H1 (cell line): ENCODE data around the gene SLC9A4. TPM values are rescaled to one million over a fixed set of nuclear protein-coding genes. Genes with fewer than 3 reads are reported as not detected.

Experiments
- CTCF ChIA-PET: fragments of 300-600 bp; sonication (Branson Sonifier 250); formaldehyde crosslinking; loops from one replicate; lab custom pipeline; 2021; ENCODE audit not compliant: partially characterized antibody; lab: Charles Lee
- POLR2A ChIA-PET: fragments of 300-600 bp; sonication (Branson Sonifier 250); formaldehyde crosslinking; loops from one replicate; lab custom pipeline; 2021; ENCODE audit warnings: inconsistent platforms; ENCODE audit not compliant: partially characterized antibody; lab: Charles Lee
- DNase-seq, 2 experiments: peaks; one replicate each; pipeline versions ENCODE4 v3.0.0 to v3.0.0-alpha.2; 2010 to 2022; ENCODE audit warnings: low spot score in 2 of 2, low read depth in 1 of 2, mixed read lengths in 1 of 2
- FAIRE-seq: peaks from 2 replicates; lab custom pipeline; 2011; peaks lifted over from hg19 to GRCh38; lab: Jason Lieb, UNC
- H2AFZ ChIP-seq: 2 replicates; pipeline ENCODE4 v1.8.1; 2012; ENCODE audit warnings: low read length, inconsistent platforms
- H2AK5ac ChIP-seq: 2 replicates; pipeline ENCODE4 v1.6.1; 2013; ENCODE audit warnings: low read depth, low read length
- H2BK120ac ChIP-seq: replicated peaks from 2 replicates; pipeline ENCODE3; 2013; ENCODE audit warnings: low read depth, low read length, inconsistent platforms
- H2BK12ac ChIP-seq: 2 replicates; pipeline ENCODE4 v1.6.1; 2013; ENCODE audit warnings: low read depth, low read length
- H2BK15ac ChIP-seq: 2 replicates; pipeline ENCODE4 v1.6.1; 2013; ENCODE audit warnings: low read length
- H2BK20ac ChIP-seq: 2 replicates; pipeline ENCODE4 v1.6.1; 2013; ENCODE audit warnings: low read length
- H2BK5ac ChIP-seq: 2 replicates; pipeline ENCODE4 v1.6.1; 2013; ENCODE audit warnings: low read depth, low read length
- H3K14ac ChIP-seq: 2 replicates; pipeline ENCODE4 v1.6.1; 2013; ENCODE audit warnings: inconsistent platforms; ENCODE audit not compliant: insufficient read length
- H3K18ac ChIP-seq: 2 replicates; pipeline ENCODE4 v1.6.1; 2013; ENCODE audit warnings: low read length; ENCODE audit errors: extremely low read depth
- H3K23ac ChIP-seq: 2 replicates; pipeline ENCODE4 v1.6.1; 2013; ENCODE audit warnings: inconsistent platforms; ENCODE audit not compliant: insufficient read length
- H3K23me2 ChIP-seq: 2 replicates; pipeline ENCODE4 v1.6.1; 2013; ENCODE audit warnings: low read depth, low read length
- H3K27ac ChIP-seq: 2 replicates; pipeline ENCODE4 v1.6.1; 2011; ENCODE audit warnings: low read depth, low read length, inconsistent platforms
- H3K27me3 ChIP-seq, 4 experiments: replicated peaks in 1 of 4; 1 replicate in 1 of 4; 2 replicates in 3 of 4; pipeline versions ENCODE4 v1.6.1 to v1.8.1; 2011 to 2013; ENCODE audit warnings: low read length in 3 of 4, mild to moderate bottlenecking in 3 of 4, inconsistent platforms in 2 of 4, mixed read lengths in 2 of 4, moderate library complexity in 1 of 4; ENCODE audit not compliant: control insufficient read depth in 3 of 4, insufficient read depth in 3 of 4; ENCODE audit errors: extremely low read depth in 1 of 4
- H3K36me3 ChIP-seq, 4 experiments: 2 replicates each; pipeline versions ENCODE4 v1.6.1 to v1.8.1; 2011 to 2013; ENCODE audit warnings: mild to moderate bottlenecking in 4 of 4, low read length in 3 of 4, moderate library complexity in 2 of 4, control low read depth in 1 of 4, inconsistent platforms in 1 of 4; ENCODE audit not compliant: insufficient read depth in 4 of 4, control insufficient read depth in 2 of 4
- H3K4ac ChIP-seq: replicated peaks from 2 replicates; pipeline ENCODE3; 2013; ENCODE audit warnings: low read length, low read depth, mixed read lengths, inconsistent platforms; ENCODE audit not compliant: insufficient read length
- H3K4me1 ChIP-seq, 4 experiments: replicated peaks in 1 of 4; 1 replicate in 1 of 4; 2 replicates in 3 of 4; pipeline versions ENCODE4 v1.6.1 to v1.8.1; 2011 to 2013; ENCODE audit warnings: low read length in 3 of 4, inconsistent platforms in 2 of 4, mixed read lengths in 1 of 4; ENCODE audit not compliant: insufficient read depth in 4 of 4, control insufficient read depth in 3 of 4
- H3K4me2 ChIP-seq, 2 experiments: 2 replicates each; pipeline versions ENCODE4 v1.6.1 to v1.8.1; 2011 to 2013; ENCODE audit warnings: low read depth in 2 of 2, low read length in 2 of 2, control low read depth in 1 of 2, inconsistent platforms in 1 of 2, mild to moderate bottlenecking in 1 of 2; ENCODE audit not compliant: insufficient read depth in 1 of 2
- H3K4me3 ChIP-seq, 4 experiments: fragments of 200-600, 300-600 bp in 1 of 4; sonication (generic), shearing (Covaris generic), sonication (Bioruptor Twin) in 1 of 4; 2 replicates each; pipeline versions ENCODE4 v1.5.1 to v1.8.1; 2011 to 2016; ENCODE audit warnings: low read length in 4 of 4, low read depth in 3 of 4, control low read depth in 2 of 4, inconsistent platforms in 2 of 4, mild to moderate bottlenecking in 2 of 4, mixed read lengths in 1 of 4, moderate library complexity in 1 of 4; ENCODE audit not compliant: insufficient read depth in 2 of 4; ENCODE audit errors: extremely low read depth in 1 of 4
- H3K56ac ChIP-seq: replicated peaks from 2 replicates; pipeline ENCODE3; 2013; ENCODE audit warnings: low read depth, mild to moderate bottlenecking, mixed read lengths, low read length, inconsistent platforms; ENCODE audit not compliant: insufficient read length
- H3K79me1 ChIP-seq: 2 replicates; pipeline ENCODE4 v1.6.1; 2013; ENCODE audit warnings: low read depth, low read length, control low read depth
- H3K79me2 ChIP-seq, 2 experiments: 2 replicates each; pipeline versions ENCODE4 v1.6.1 to v1.8.1; 2012 to 2013; ENCODE audit warnings: low read length in 2 of 2, mild to moderate bottlenecking in 2 of 2, inconsistent platforms in 1 of 2; ENCODE audit not compliant: insufficient read depth in 2 of 2, control insufficient read depth in 1 of 2
- H3K9ac ChIP-seq, 4 experiments: replicated peaks in 1 of 4; 1 replicate in 1 of 4; 2 replicates in 3 of 4; pipeline versions ENCODE4 v1.6.1 to v1.8.1; 2011 to 2013; ENCODE audit warnings: low read depth in 3 of 4, low read length in 3 of 4, control low read depth in 2 of 4, mild to moderate bottlenecking in 2 of 4, moderate library complexity in 2 of 4, inconsistent platforms in 1 of 4; ENCODE audit errors: extremely low read depth in 1 of 4
- H3K9me3 ChIP-seq, 2 experiments: 2 replicates each; pipeline versions ENCODE4 v1.6.1 to v1.8.1; 2012 to 2013; ENCODE audit warnings: mild to moderate bottlenecking in 2 of 2, moderate library complexity in 2 of 2, control low read depth in 1 of 2, inconsistent platforms in 1 of 2, low read depth in 1 of 2, low read length in 1 of 2, mixed read lengths in 1 of 2; ENCODE audit not compliant: insufficient read depth in 2 of 2
- H4K20me1 ChIP-seq, 2 experiments: replicated peaks in 1 of 2; 2 replicates each; pipeline versions ENCODE3 to v1.8.1; 2011 to 2013; ENCODE audit warnings: inconsistent platforms in 2 of 2, low read length in 2 of 2, mild to moderate bottlenecking in 1 of 2; ENCODE audit not compliant: insufficient read depth in 2 of 2, control insufficient read depth in 1 of 2
- H4K5ac ChIP-seq: 2 replicates; pipeline ENCODE4 v1.6.1; 2013; ENCODE audit warnings: low read length, low read depth, mixed read lengths, inconsistent platforms; ENCODE audit not compliant: insufficient read length
- H4K8ac ChIP-seq: 2 replicates; pipeline ENCODE4 v1.8.0; 2013; ENCODE audit warnings: mild to moderate bottlenecking, moderate library complexity, low read length, inconsistent platforms; ENCODE audit not compliant: insufficient read depth; ENCODE audit errors: extremely low read depth
- H4K91ac ChIP-seq: replicated peaks from 2 replicates; pipeline ENCODE3; 2013; ENCODE audit warnings: low read length, mixed read lengths, inconsistent platforms; ENCODE audit not compliant: insufficient read length
- CHD1 ChIP-seq: IDR thresholded peaks from 2 replicates; pipeline ENCODE4 v1.6.1; 2012; ENCODE audit warnings: low read depth, low read length, improper control_type of control experiment
- RFX5 ChIP-seq: IDR thresholded peaks from 2 replicates; pipeline ENCODE4 v1.6.1; 2011; ENCODE audit warnings: low read depth, low read length, improper control_type of control experiment, borderline replicate concordance
- SP4 ChIP-seq: IDR thresholded peaks from 2 replicates; pipeline ENCODE4 v1.6.1; 2012; ENCODE audit warnings: low read length, inconsistent platforms
- TAF1 ChIP-seq: IDR thresholded peaks from 2 replicates; pipeline ENCODE4 v1.6.1; 2011; ENCODE audit warnings: mild to moderate bottlenecking, low read depth, low read length
- TEAD4 ChIP-seq: IDR thresholded peaks from 2 replicates; pipeline ENCODE4 v1.6.1; 2012; ENCODE audit warnings: low read depth, low read length, inconsistent platforms, mixed read lengths
- WGBS, 2 experiments: shearing (Covaris generic) in 1 of 2; methylation state at CpG; one replicate each; pipeline versions ENCODE4 v1.1.6 to v1.1.7; 2013 to 2015; ENCODE audit warnings: low lambda C conversion rate in 2 of 2, mixed read lengths in 2 of 2, inconsistent platforms in 1 of 2, low coverage in 1 of 2, missing lambda C conversion rate in 1 of 2; ENCODE audit not compliant: insufficient replicate concordance in 2 of 2, insufficient coverage in 1 of 2, insufficient read length in 1 of 2; ENCODE audit errors: extremely low coverage in 1 of 2, missing lambda C conversion rate in 1 of 2; 5-methylcytosine and 5-hydroxymethylcytosine counted together
- polyA plus RNA-seq, 7 experiments: library from polyadenylated mRNA; depleted of rRNA in 3 of 7; stranded (reverse) in 5 of 7; unstranded in 2 of 7; fragments of >200 nt in 5 of 7; fragments of 200-250 nt in 2 of 7; gene quantifications; 1 replicate in 5 of 7; 2 replicates in 1 of 7; 4 replicates in 1 of 7; pipeline versions ENCODE4 v1.2.1 to v1.2.3, GENCODE V29; 2011 to 2013; ENCODE audit warnings: missing spikeins in 2 of 7, mixed read lengths in 2 of 7
- total RNA-seq: library from RNA; stranded (reverse); fragmentation: NEBNext Ultra II Directional; extraction: Animal tissue kit (Norgen Biotek cat#: 25700); gene quantifications from 2 replicates; pipeline ENCODE4 v1.2.1, GENCODE V29; 2021
- TF ChIP-seq, protein P1 (sequence below): IDR thresholded peaks from 2 replicates; pipeline ENCODE4 v1.6.1; 2012; ENCODE audit warnings: low read length, inconsistent platforms

The SLC9A4 gene
- total and polyA plus RNA-seq, 2 of the 8 experiments (the other 6 are each of a cell fraction or from before 2014, with no cell fraction given), result not detected

GRCh38 chr2:102480285-102481195 is 7.5 kb downstream of the SLC9A4 start:
- H3K9me3 ChIP-seq, result no peaks in the 10 kb centered on the region
- no peak overlapping the region for H4K5ac ChIP-seq
- no peak for TF ChIP-seq TAF1
- no peak for TF ChIP-seq CHD1
- no peak for TF ChIP-seq RFX5
- TF ChIP-seq, protein P1, sequence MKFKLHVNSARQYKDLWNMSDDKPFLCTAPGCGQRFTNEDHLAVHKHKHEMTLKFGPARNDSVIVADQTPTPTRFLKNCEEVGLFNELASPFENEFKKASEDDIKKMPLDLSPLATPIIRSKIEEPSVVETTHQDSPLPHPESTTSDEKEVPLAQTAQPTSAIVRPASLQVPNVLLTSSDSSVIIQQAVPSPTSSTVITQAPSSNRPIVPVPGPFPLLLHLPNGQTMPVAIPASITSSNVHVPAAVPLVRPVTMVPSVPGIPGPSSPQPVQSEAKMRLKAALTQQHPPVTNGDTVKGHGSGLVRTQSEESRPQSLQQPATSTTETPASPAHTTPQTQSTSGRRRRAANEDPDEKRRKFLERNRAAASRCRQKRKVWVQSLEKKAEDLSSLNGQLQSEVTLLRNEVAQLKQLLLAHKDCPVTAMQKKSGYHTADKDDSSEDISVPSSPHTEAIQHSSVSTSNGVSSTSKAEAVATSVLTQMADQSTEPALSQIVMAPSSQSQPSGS, result no peak
- no peak for TF ChIP-seq TEAD4
- no peak for TF ChIP-seq SP4
- peaks cover 0 to 2% (median 0%) of the 10 kb centered on the region in 4 experiments; a peak in 1 of 7 replicates for H3K4me1 ChIP-seq
- H3K23me2 ChIP-seq, result no peaks in the 10 kb centered on the region
- ChIA-PET CTCF (interaction anchor here (1.4 to 7.1 kb wide), 3 partner anchors 9 to 135 kb away, joined by 3 to 54 read pairs (median 3); partner anchors contain the start of gene SLC9A4), POLR2A (no interaction called here)
- WGBS, 2 experiments, result 93% methylated on average over 11 of the region's 11 CpGs; no CpG with 5 or more reads in 1 of the 2 experiments
- no peak overlapping the region for H2BK5ac ChIP-seq
- no peak overlapping the region for H2BK12ac ChIP-seq
- H3K27ac ChIP-seq, result no peak overlapping the region
- H3K56ac ChIP-seq, result no peak overlapping the region
- H3K27me3 ChIP-seq, result 0 out of 7 replicates have a peak, but pooled peaks cover 0 to 2% (median 0%) of the 10 kb centered on the region in 4 experiments
- H2AK5ac ChIP-seq, result no peak overlapping the region
- no peak overlapping the region for H3K14ac ChIP-seq
- H4K91ac ChIP-seq, result no peak overlapping the region
- H4K8ac ChIP-seq, result no peak overlapping the region
- H2BK120ac ChIP-seq, result no peak overlapping the region
- H3K18ac ChIP-seq, result no peak overlapping the region
- H3K9ac ChIP-seq, result no peak overlapping the region
- no peak overlapping the region for H3K23ac ChIP-seq
- no peak overlapping the region for H2BK15ac ChIP-seq
- no peak overlapping the region for H3K4me3 ChIP-seq
- H3K79me1 ChIP-seq, result no peaks in the 10 kb centered on the region
- no peak overlapping the region for H2BK20ac ChIP-seq
- FAIRE-seq (no peak), DNase-seq (no peak)
- no peak overlapping the region for H3K4me2 ChIP-seq
- peak overlapping the region; percentile 26; the same call in 1 of the 2 replicates for H2AFZ ChIP-seq
- H3K79me2 ChIP-seq, result no peaks in the 10 kb centered on the region
- H3K36me3 ChIP-seq, result no peaks in the 10 kb centered on the region
- H4K20me1 ChIP-seq, result no peaks in the 10 kb centered on the region
- no peak overlapping the region for H3K4ac ChIP-seq
